Measurements from ENCODE around the gene SLC23A2. TPM values are rescaled to one million over a fixed set of nuclear protein-coding genes. Genes with fewer than 3 reads are reported as not detected.

Gene SLC23A2
- total RNA-seq, 1 experiment from 2014 or later: 14.6 TPM

GRCh38 chr20:4820806-4821518 lies 180.3 kb downstream of the SLC23A2 start:
- intact Hi-C loops (cut with micrococcal nuclease; ENCODE audit: unreplicated experiment) (no loop called here), in situ Hi-C loops (cut with HindIII; ENCODE audit: low pct_unique_long_range_greater_than_20kb, low sequenced_read_pairs) (no loop called here)
- no peak for TF ChIP-seq REST (IDR thresholded peaks at IDR 0.05; ENCODE audit: insufficient read depth in 1 of 2, low read depth in 2 of 2, low read length in 1 of 2)
- ATAC-seq (no peak), DNase-seq (ENCODE audit: low read depth, low spot score) (no peak)
- no peaks in the 10 kb centered on the region for H3K9me3 ChIP-seq (ENCODE audit: control insufficient read depth, insufficient read depth, low read depth, low read length)
- ChIA-PET POLR2A (no interaction called here), CTCF (no interaction called here)
- H3K4me3 ChIP-seq (ENCODE audit: low read depth in 2 of 2, low read length in 2 of 2): no peak overlapping the region
- no peak overlapping the region for H3K27ac ChIP-seq (ENCODE audit: low read length)
- no peaks in the 10 kb centered on the region for H3K4me1 ChIP-seq (ENCODE audit: control insufficient read depth, insufficient read depth, low read length)
- BruUV-seq (replicated peaks): no TSS peak
- peaks cover 3% of the 10 kb centered on the region for H3K27me3 ChIP-seq (ENCODE audit: control insufficient read depth, insufficient read depth, low read length)
- no peaks in the 10 kb centered on the region for H3K36me3 ChIP-seq (ENCODE audit: control insufficient read depth, insufficient read depth, low read length)

GRCh38 chr20:4819901-4820300 lies 181.4 kb downstream of the SLC23A2 start:
- Histone ChIP-seq H3K4me1 (ENCODE audit: control insufficient read depth, insufficient read depth, low read length) (no peaks in the 10 kb centered on the region), H3K36me3 (ENCODE audit: control insufficient read depth, insufficient read depth, low read length) (no peaks in the 10 kb centered on the region), H3K27ac (ENCODE audit: low read length) (no peak overlapping the region), H3K27me3 (ENCODE audit: control insufficient read depth, insufficient read depth, low read length) (peaks cover 3% of the 10 kb centered on the region), H3K9me3 (ENCODE audit: control insufficient read depth, insufficient read depth, low read depth, low read length) (no peaks in the 10 kb centered on the region), H3K4me3 (ENCODE audit: low read depth in 2 of 2, low read length in 2 of 2) (no peak overlapping the region)
- TF ChIP-seq REST (IDR thresholded peaks at IDR 0.05; ENCODE audit: insufficient read depth in 1 of 2, low read depth in 2 of 2, low read length in 1 of 2) (no peak), POLR2AphosphoS5 (IDR thresholded peaks at IDR 0.05; ENCODE audit: low read depth, low read length) (no peak), SIN3A (IDR thresholded peaks at IDR 0.05; ENCODE audit: borderline replicate concordance, insufficient read depth, low read depth, low read length) (no peak), CTCF (IDR thresholded peaks at IDR 0.05) (no peak), TCF7L2 (IDR thresholded peaks at IDR 0.05; ENCODE audit: low read depth, low read length) (no peak)
- ChIA-PET POLR2A (no interaction called here), CTCF (no interaction called here)
- no TSS peak for BruUV-seq (replicated peaks)
- in situ Hi-C loops (cut with HindIII; ENCODE audit: low pct_unique_long_range_greater_than_20kb, low sequenced_read_pairs) (no loop called here), intact Hi-C loops (cut with micrococcal nuclease; ENCODE audit: unreplicated experiment) (no loop called here)
- no peak for ATAC-seq
- DNase-seq (ENCODE audit: low read depth, low spot score): no peak

Data from Panc1 (cell line).